OCI-LY1 (cell line): ENCODE measurements around the gene HOXC10.

Experiments used
- H2AFZ ChIP-seq: fragments of 200-600 bp; sonication (generic), shearing (Covaris generic); 2 replicates; pipeline ENCODE4 v1.6.0; 2014; ENCODE audit warnings: antibody characterized with exemption, mild to moderate bottlenecking, low read length
- H3F3A ChIP-seq: fragments of 200-600 bp; sonication (generic), shearing (Covaris generic); 2 replicates; pipeline ENCODE4 v1.6.0; 2014; ENCODE audit warnings: mild to moderate bottlenecking, antibody characterized with exemption, low read length, moderate library complexity; ENCODE audit not compliant: insufficient read depth
- H3K27ac ChIP-seq: fragments of 200-600 bp; sonication (generic); 2 replicates; pipeline ENCODE4 v1.5.1; 2014; ENCODE audit warnings: low read length, mixed run types, mild to moderate bottlenecking, low read depth; ENCODE audit not compliant: poor library complexity, severe bottlenecking
- H3K27me3 ChIP-seq: fragments of 200-600 bp; sonication (generic); 2 replicates; pipeline ENCODE4 v1.6.0; 2014; ENCODE audit warnings: antibody characterized with exemption, mild to moderate bottlenecking, low read length, moderate library complexity; ENCODE audit not compliant: insufficient read depth
- H3K36me3 ChIP-seq: fragments of 200-600 bp; sonication (generic); 2 replicates; pipeline ENCODE4 v1.6.1; 2014; ENCODE audit warnings: mild to moderate bottlenecking, antibody characterized with exemption, low read length, moderate library complexity, mixed read lengths; ENCODE audit not compliant: insufficient read depth
- H3K4me1 ChIP-seq: fragments of 200-600 bp; sonication (generic); 2 replicates; pipeline ENCODE4 v1.5.1; 2014; ENCODE audit warnings: mild to moderate bottlenecking, low read length, moderate library complexity; ENCODE audit not compliant: insufficient read depth, severe bottlenecking
- H3K4me2 ChIP-seq: fragments of 200-600 bp; sonication (generic), shearing (Covaris generic); 2 replicates; pipeline ENCODE4 v1.6.1; 2014; ENCODE audit warnings: low read length
- H3K4me3 ChIP-seq: fragments of 200-600 bp; sonication (generic); 2 replicates; pipeline ENCODE4 v1.5.1; 2014; ENCODE audit warnings: low read length, low read depth, mild to moderate bottlenecking, mixed read lengths; ENCODE audit not compliant: poor library complexity, severe bottlenecking
- H3K79me2 ChIP-seq: fragments of 200-600 bp; shearing (Covaris generic); 2 replicates; pipeline ENCODE4 v1.6.1; 2016; ENCODE audit warnings: mixed run types, low read length, mixed read lengths; ENCODE audit not compliant: insufficient read depth
- H3K9ac ChIP-seq: fragments of 200-600 bp; sonication (generic), shearing (Covaris generic); 2 replicates; pipeline ENCODE4 v1.6.1; 2014; ENCODE audit warnings: mild to moderate bottlenecking, low read length, mixed read lengths
- H3K9me2 ChIP-seq: fragments of 200-600 bp; sonication (generic), shearing (Covaris generic); 2 replicates; pipeline ENCODE4 v1.6.1; 2014; ENCODE audit warnings: low read depth, mild to moderate bottlenecking, low read length, mixed read lengths
- H3K9me3 ChIP-seq: fragments of 200-600 bp; shearing (Covaris generic); 2 replicates; pipeline ENCODE4 v1.6.1; 2014; ENCODE audit warnings: low read length, mixed read lengths
- H4K20me1 ChIP-seq: fragments of 200-600 bp; sonication (generic), shearing (Covaris generic); 2 replicates; pipeline ENCODE4 v1.6.0; 2016; ENCODE audit warnings: mild to moderate bottlenecking, low read length; ENCODE audit not compliant: insufficient read depth
- EZH2 ChIP-seq: fragments of 200-600 bp; sonication (generic), shearing (Covaris generic); IDR thresholded peaks from 2 replicates; pipeline ENCODE4 v1.8.0; 2017; ENCODE audit warnings: borderline replicate concordance, mixed run types, mild to moderate bottlenecking, antibody characterized with exemption, low read length, moderate library complexity, mixed read lengths
- TF ChIP-seq, protein P1 (sequence below): fragments of 200-600 bp; sonication (generic), shearing (Covaris generic); IDR thresholded peaks from 2 replicates; pipeline ENCODE4 v1.5.1; 2017; ENCODE audit warnings: mild to moderate bottlenecking, antibody characterized with exemption, low read length, moderate library complexity, mixed read lengths

The HOXC10 gene

DNA sequence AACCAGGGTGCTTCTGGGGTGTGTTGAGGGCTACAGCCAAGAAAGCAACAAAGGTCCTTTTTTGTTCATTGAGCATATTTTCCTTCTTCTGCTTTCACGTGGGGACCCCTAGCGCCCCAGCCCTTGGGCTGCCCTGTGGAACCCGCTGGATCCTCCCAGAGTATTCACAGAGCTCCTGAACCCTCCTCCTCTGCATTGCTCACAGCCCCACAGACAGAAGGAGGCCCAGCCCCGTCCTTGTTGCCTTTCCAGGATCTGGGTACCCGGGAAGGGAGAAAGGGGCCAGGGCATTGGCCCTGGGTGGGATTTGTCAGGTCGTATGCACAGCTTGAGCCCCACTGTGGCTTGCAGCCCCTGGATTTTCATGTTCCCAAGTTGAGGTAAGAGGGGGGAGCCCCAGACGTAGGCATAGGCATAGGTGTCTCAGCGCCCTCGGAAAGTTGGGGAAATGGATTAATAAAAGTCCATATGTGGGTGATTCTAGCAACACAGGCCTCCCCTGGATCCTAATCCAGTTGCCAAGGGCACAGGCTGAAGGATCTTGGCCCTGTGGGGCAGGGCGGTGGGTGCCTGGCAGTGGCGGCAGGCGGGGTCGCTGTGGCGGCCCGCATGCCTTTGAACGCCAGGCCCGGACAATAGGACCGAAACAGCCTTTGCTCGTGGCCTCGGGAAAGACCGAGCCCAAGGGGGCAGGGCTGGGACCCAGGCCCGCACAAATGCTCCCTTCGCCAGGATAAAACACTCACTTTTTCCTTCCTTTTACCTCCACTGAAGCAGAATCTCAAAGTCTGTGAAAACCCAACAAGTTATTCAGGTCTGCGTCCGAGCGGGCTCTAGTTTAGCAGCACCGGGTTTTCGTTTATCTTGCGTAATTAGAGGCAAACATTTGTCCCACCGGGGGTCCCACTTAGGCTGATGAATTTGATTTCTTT, 3.0 kb upstream of the HOXC10 start:
- H3K79me2 ChIP-seq = no peaks in the 10 kb centered on the region
- no peak overlapping the region for H3K27ac ChIP-seq
- TF ChIP-seq EZH2 = no peak
- H3K4me1 ChIP-seq = peaks cover 7% of the 10 kb centered on the region
- H3K9ac ChIP-seq = no peak overlapping the region
- no peaks in the 10 kb centered on the region for H3K36me3 ChIP-seq
- H3F3A ChIP-seq = no peaks in the 10 kb centered on the region
- no peaks in the 10 kb centered on the region for H4K20me1 ChIP-seq
- no peak overlapping the region for H3K4me2 ChIP-seq
- H2AFZ ChIP-seq = no peak overlapping the region
- no peak overlapping the region for H3K4me3 ChIP-seq
- no peaks in the 10 kb centered on the region; the same call in 1 of the 2 replicates for H3K27me3 ChIP-seq
- H3K9me2 ChIP-seq = no peaks in the 10 kb centered on the region
- no peaks in the 10 kb centered on the region for H3K9me3 ChIP-seq

DNA sequence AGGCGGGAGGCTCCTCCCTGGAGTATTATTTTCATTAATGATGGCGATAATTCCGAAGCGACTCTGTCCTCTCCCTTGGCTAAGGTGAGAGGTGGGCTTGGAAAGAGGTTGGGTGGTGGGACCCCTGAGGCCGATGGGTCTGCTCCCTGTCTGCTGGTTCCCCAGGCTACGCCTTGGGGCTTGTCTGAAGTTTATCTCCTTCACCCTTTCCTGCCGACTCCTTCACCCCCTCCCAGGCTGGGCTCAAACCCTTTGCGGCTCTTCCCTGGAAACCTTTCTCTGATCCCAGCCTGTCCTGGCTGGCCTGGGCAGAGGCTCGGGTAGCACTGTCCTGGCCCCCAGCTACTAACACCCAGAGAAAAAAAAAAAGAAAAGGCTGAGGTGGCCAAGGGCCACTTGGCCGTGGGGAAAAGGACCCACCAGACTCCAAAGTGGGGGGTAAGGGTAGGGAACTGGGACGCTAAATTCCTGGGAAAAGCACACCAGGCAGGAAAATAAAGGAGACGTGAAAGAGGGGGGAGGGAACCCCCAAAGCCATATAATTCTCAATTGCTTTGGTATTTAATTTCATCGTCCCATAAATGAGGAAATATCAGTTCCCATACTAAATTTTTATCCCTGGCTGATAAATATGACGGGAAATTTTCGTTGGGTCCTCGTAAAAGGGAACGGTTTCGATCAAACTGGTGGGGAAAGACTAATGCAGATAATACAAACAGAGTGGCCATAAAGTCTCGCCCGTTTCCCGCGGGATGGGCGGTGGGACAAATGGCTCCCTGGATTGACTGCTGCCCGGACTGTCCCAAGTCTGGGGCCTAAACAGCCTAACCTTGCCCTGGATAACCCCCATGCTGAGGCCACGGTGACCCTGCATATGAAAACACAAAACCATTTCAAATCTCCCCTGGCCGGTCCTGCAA, 2.0 kb upstream of the HOXC10 start:
- H3K9me3 ChIP-seq = no peaks in the 10 kb centered on the region
- H3K27ac ChIP-seq = no peak overlapping the region
- H3K4me3 ChIP-seq = no peak overlapping the region
- H3F3A ChIP-seq = no peaks in the 10 kb centered on the region
- H3K27me3 ChIP-seq = no peaks in the 10 kb centered on the region; the same call in 1 of the 2 replicates
- no peaks in the 10 kb centered on the region for H4K20me1 ChIP-seq
- no peak overlapping the region for H3K9ac ChIP-seq
- no peaks in the 10 kb centered on the region for H3K79me2 ChIP-seq
- no peak overlapping the region for H3K4me2 ChIP-seq
- H2AFZ ChIP-seq = no peak overlapping the region
- peaks cover 4% of the 10 kb centered on the region for H3K4me1 ChIP-seq
- no peaks in the 10 kb centered on the region for H3K36me3 ChIP-seq
- no peaks in the 10 kb centered on the region for H3K9me2 ChIP-seq
- TF ChIP-seq, protein P1, sequence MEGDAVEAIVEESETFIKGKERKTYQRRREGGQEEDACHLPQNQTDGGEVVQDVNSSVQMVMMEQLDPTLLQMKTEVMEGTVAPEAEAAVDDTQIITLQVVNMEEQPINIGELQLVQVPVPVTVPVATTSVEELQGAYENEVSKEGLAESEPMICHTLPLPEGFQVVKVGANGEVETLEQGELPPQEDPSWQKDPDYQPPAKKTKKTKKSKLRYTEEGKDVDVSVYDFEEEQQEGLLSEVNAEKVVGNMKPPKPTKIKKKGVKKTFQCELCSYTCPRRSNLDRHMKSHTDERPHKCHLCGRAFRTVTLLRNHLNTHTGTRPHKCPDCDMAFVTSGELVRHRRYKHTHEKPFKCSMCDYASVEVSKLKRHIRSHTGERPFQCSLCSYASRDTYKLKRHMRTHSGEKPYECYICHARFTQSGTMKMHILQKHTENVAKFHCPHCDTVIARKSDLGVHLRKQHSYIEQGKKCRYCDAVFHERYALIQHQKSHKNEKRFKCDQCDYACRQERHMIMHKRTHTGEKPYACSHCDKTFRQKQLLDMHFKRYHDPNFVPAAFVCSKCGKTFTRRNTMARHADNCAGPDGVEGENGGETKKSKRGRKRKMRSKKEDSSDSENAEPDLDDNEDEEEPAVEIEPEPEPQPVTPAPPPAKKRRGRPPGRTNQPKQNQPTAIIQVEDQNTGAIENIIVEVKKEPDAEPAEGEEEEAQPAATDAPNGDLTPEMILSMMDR = no peak
- TF ChIP-seq EZH2 = no peak

DNA sequence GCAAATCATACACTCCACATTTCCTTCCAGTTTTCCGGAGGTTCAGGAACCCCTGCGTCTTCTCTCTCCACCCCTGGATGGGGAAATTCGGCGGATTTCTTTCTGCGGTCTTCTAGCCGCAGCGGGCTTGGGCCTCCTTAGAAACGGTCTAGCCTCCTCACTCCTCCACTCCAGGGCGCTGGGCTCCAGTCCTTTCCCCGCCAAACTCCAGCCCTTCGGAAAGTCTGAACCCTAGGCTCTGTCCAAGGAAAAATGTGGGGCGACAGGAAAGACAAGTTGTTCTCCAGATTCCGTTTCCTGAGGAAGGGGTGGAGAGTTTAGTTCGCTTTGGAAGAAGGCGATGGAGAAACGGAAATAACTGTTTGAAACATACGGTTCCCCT, 1.4 kb upstream of the HOXC10 start:
- no peak overlapping the region for H2AFZ ChIP-seq
- no peaks in the 10 kb centered on the region for H3K79me2 ChIP-seq
- H3K9me3 ChIP-seq = no peaks in the 10 kb centered on the region
- H4K20me1 ChIP-seq = no peaks in the 10 kb centered on the region
- no peaks in the 10 kb centered on the region for H3F3A ChIP-seq
- H3K4me1 ChIP-seq = peaks cover 3% of the 10 kb centered on the region
- TF ChIP-seq, protein P1 = no peak
- no peak for TF ChIP-seq EZH2
- H3K36me3 ChIP-seq = no peaks in the 10 kb centered on the region
- no peak overlapping the region for H3K4me2 ChIP-seq
- H3K27ac ChIP-seq = no peak overlapping the region
- H3K9ac ChIP-seq = no peak overlapping the region
- peaks cover 4% of the 10 kb centered on the region for H3K27me3 ChIP-seq
- no peaks in the 10 kb centered on the region for H3K9me2 ChIP-seq
- no peak overlapping the region for H3K4me3 ChIP-seq
